Activated naive CD8-positive, alpha-beta T cell treated with anti-CD3 and anti-CD28 coated beads, Interleukin-2, amount 50 U/mL, for 24 hours (primary cell): Measurements from ENCODE around the gene MEPCE.
"Not testable (repeated sequence)": the region's sequence is repeated elsewhere in the genome, so short reads cannot be mapped to it uniquely, and the experiment has no call there.

Source experiments
- ATAC-seq: fragments of 150-1000 bp; cut with Tn5 transposase; one replicate; pipeline ENCODE4 v1.10.0; 2021
- DNase-seq: peaks from one replicate; pipeline ENCODE4 v3.0.0; 2021
- H3K27ac Mint-ChIP-seq: one replicate; pipeline ENCODE4 v1.8.0; 2021; ENCODE audit warnings: mild to moderate bottlenecking, mixed read lengths
- H3K27me3 Mint-ChIP-seq: one replicate; pipeline ENCODE4 v1.8.0; 2021; ENCODE audit warnings: mixed read lengths
- H3K36me3 Mint-ChIP-seq: one replicate; pipeline ENCODE4 v1.8.0; 2021; ENCODE audit warnings: low read depth, mixed read lengths
- H3K4me1 Mint-ChIP-seq: one replicate; pipeline ENCODE4 v1.8.0; 2021; ENCODE audit warnings: mixed read lengths
- H3K4me3 Mint-ChIP-seq: one replicate; pipeline ENCODE4 v1.8.0; 2021; ENCODE audit warnings: mild to moderate bottlenecking, moderate library complexity, mixed read lengths
- H3K9me3 Mint-ChIP-seq: one replicate; pipeline ENCODE4 v1.8.0; 2021; ENCODE audit warnings: mixed read lengths

The MEPCE gene

GRCh38 chr7:100435401-100436304 lies 6.0 kb downstream of the MEPCE start:
- Mint-ChIP-seq H3K27ac (peak overlapping the region; percentile 94), H3K36me3 (peaks cover 46% of the 10 kb centered on the region), H3K4me3 (peak overlapping the region; percentile 94), H3K4me1 (peaks cover 46% of the 10 kb centered on the region), H3K27me3 (no peaks in the 10 kb centered on the region), H3K9me3 (no peaks in the 10 kb centered on the region)
- ATAC-seq = peak; percentile 8
- DNase-seq = peak; percentile 48

- Mint-ChIP-seq H3K27ac (no peak overlapping the region), H3K4me3 (peak overlapping the region; percentile 89), H3K36me3 (peaks cover 33% of the 10 kb centered on the region), H3K9me3 (no peaks in the 10 kb centered on the region), H3K4me1 (peaks cover 33% of the 10 kb centered on the region), H3K27me3 (no peaks in the 10 kb centered on the region)
- DNase-seq = no peak
- no peak for ATAC-seq
Observed at GRCh38 chr7:100437150-100438100, 7.8 kb downstream of the MEPCE start.

- no peak overlapping the region for H3K27ac Mint-ChIP-seq
- DNase-seq = no peak
- H3K4me1 Mint-ChIP-seq = peaks cover 25% of the 10 kb centered on the region
- no peak for ATAC-seq
- peaks cover 26% of the 10 kb centered on the region for H3K36me3 Mint-ChIP-seq
- no peaks in the 10 kb centered on the region for H3K27me3 Mint-ChIP-seq
- no peak overlapping the region for H3K4me3 Mint-ChIP-seq
- no peaks in the 10 kb centered on the region for H3K9me3 Mint-ChIP-seq
Observed at GRCh38 chr7:100438172-100438571, 8.5 kb downstream of the MEPCE start.

GRCh38 chr7:100438731-100439130 lies 9.1 kb downstream of the MEPCE start:
- H3K27me3 Mint-ChIP-seq, H3K4me3 Mint-ChIP-seq, H3K9me3 Mint-ChIP-seq, DNase-seq, ATAC-seq, H3K27ac Mint-ChIP-seq: not testable (repeated sequence)
- Mint-ChIP-seq H3K4me1 (peaks cover 20% of the 10 kb centered on the region), H3K36me3 (peaks cover 21% of the 10 kb centered on the region)

GRCh38 chr7:100439244-100439643 lies 9.6 kb downstream of the MEPCE start:
- ATAC-seq, H3K9me3 Mint-ChIP-seq, DNase-seq, H3K27ac Mint-ChIP-seq, H3K4me3 Mint-ChIP-seq, H3K27me3 Mint-ChIP-seq: not testable (repeated sequence)
- Mint-ChIP-seq H3K36me3 (peaks cover 16% of the 10 kb centered on the region), H3K4me1 (peaks cover 20% of the 10 kb centered on the region)

- Mint-ChIP-seq H3K4me1 (peaks cover 19% of the 10 kb centered on the region), H3K4me3 (no peak overlapping the region), H3K27me3 (no peaks in the 10 kb centered on the region), H3K36me3 (no peaks in the 10 kb centered on the region), H3K27ac (no peak overlapping the region), H3K9me3 (no peaks in the 10 kb centered on the region)
- no peak for DNase-seq
- ATAC-seq = no peak
Observed at GRCh38 chr7:100441641-100442535, 12.3 kb downstream of the MEPCE start.

GRCh38 chr7:100443096-100443840 lies 13.6 kb downstream of the MEPCE start:
- H3K4me1 Mint-ChIP-seq = peaks cover 19% of the 10 kb centered on the region
- H3K36me3 Mint-ChIP-seq = no peaks in the 10 kb centered on the region
- no peaks in the 10 kb centered on the region for H3K27me3 Mint-ChIP-seq
- no peaks in the 10 kb centered on the region for H3K9me3 Mint-ChIP-seq
- DNase-seq = no peak
- no peak overlapping the region for H3K4me3 Mint-ChIP-seq
- no peak for ATAC-seq
- H3K27ac Mint-ChIP-seq = no peak overlapping the region

GRCh38 chr7:100444311-100445278 lies 15.0 kb downstream of the MEPCE start:
- H3K36me3 Mint-ChIP-seq = no peaks in the 10 kb centered on the region
- DNase-seq (no peak), ATAC-seq (peak; percentile 71)
- H3K4me1 Mint-ChIP-seq = peaks cover 19% of the 10 kb centered on the region
- no peak overlapping the region for H3K4me3 Mint-ChIP-seq
- peak overlapping the region; percentile 77 for H3K27ac Mint-ChIP-seq
- no peaks in the 10 kb centered on the region for H3K27me3 Mint-ChIP-seq
- no peaks in the 10 kb centered on the region for H3K9me3 Mint-ChIP-seq

- ATAC-seq (no peak), DNase-seq (no peak)
- H3K27me3 Mint-ChIP-seq = no peaks in the 10 kb centered on the region
- no peak overlapping the region for H3K27ac Mint-ChIP-seq
- no peaks in the 10 kb centered on the region for H3K9me3 Mint-ChIP-seq
- H3K36me3 Mint-ChIP-seq = no peaks in the 10 kb centered on the region
- peaks cover 26% of the 10 kb centered on the region for H3K4me1 Mint-ChIP-seq
- no peak overlapping the region for H3K4me3 Mint-ChIP-seq
Observed at GRCh38 chr7:100446040-100446439, 16.4 kb downstream of the MEPCE start.

GRCh38 chr7:100447363-100447762 lies 17.7 kb downstream of the MEPCE start:
- H3K27ac Mint-ChIP-seq, ATAC-seq, H3K9me3 Mint-ChIP-seq, H3K27me3 Mint-ChIP-seq, DNase-seq, H3K36me3 Mint-ChIP-seq, H3K4me3 Mint-ChIP-seq: not testable (repeated sequence)
- peaks cover 26% of the 10 kb centered on the region for H3K4me1 Mint-ChIP-seq

- Mint-ChIP-seq H3K27me3 (no peaks in the 10 kb centered on the region), H3K36me3 (no peaks in the 10 kb centered on the region), H3K4me3 (no peak overlapping the region), H3K9me3 (no peaks in the 10 kb centered on the region), H3K4me1 (peaks cover 20% of the 10 kb centered on the region), H3K27ac (no peak overlapping the region)
- ATAC-seq (no peak), DNase-seq (no peak)
Observed at GRCh38 chr7:100449190-100449795, 19.7 kb downstream of the MEPCE start.

- H3K36me3 Mint-ChIP-seq = no peaks in the 10 kb centered on the region
- H3K9me3 Mint-ChIP-seq = no peaks in the 10 kb centered on the region
- H3K27ac Mint-ChIP-seq = no peak overlapping the region
- H3K4me1 Mint-ChIP-seq = peaks cover 7% of the 10 kb centered on the region
- ATAC-seq (no peak), DNase-seq (no peak)
- H3K27me3 Mint-ChIP-seq = no peaks in the 10 kb centered on the region
- no peak overlapping the region for H3K4me3 Mint-ChIP-seq
Observed at GRCh38 chr7:100452513-100452912, 22.9 kb downstream of the MEPCE start.
